LNCAP (cell line): ENCODE results near the gene PCNX1.

Source experiments
- TF ChIP-seq, protein P1 (sequence below): fragments of 450-650 bp; IDR thresholded peaks from 2 replicates; pipeline ENCODE4 v1.5.1; 2017; ENCODE audit warnings: mild to moderate bottlenecking

The PCNX1 gene

DNA sequence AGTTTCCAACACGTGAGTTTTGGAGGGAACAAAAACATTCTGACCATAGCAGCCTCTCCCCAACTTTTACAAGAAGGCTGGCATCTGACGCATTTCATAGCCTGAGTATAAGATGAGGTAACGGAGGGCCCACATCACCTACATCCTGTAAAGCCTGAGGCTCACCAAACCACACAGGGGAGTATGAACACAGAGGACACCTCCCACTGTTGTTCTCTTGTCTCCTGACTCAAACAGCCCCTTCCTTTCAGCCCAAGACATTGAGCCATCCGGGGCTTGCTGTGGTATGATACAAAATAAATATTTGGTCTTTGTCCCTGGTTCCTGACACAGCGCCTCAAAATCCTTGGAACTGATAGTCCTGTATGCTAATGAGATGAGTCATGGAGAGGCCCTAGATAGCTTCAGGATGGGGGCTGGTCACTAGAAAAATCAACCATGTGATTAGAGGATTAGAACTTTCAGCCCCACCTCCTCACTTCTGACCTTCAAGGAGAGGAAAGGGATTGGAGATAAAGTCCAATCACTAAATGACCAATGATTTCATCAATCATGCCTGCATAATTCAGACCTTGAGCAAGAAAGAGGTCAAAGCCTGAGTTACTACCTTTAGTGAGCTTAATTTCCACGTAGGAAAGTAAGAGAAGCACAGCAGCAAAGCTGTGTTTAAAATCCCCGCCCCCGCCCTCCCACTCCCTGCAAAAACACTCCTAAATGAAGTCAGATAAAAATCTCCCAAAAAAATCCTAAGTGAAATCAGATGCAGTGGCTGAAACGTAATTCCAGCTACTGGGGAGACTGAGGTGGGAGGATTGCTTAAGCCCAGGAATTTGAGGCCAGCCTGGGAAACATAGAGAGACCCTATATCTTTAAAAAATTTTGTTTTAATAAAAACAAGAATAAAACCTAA is 236.4 kb downstream of the PCNX1 start:
- TF ChIP-seq, protein P1, sequence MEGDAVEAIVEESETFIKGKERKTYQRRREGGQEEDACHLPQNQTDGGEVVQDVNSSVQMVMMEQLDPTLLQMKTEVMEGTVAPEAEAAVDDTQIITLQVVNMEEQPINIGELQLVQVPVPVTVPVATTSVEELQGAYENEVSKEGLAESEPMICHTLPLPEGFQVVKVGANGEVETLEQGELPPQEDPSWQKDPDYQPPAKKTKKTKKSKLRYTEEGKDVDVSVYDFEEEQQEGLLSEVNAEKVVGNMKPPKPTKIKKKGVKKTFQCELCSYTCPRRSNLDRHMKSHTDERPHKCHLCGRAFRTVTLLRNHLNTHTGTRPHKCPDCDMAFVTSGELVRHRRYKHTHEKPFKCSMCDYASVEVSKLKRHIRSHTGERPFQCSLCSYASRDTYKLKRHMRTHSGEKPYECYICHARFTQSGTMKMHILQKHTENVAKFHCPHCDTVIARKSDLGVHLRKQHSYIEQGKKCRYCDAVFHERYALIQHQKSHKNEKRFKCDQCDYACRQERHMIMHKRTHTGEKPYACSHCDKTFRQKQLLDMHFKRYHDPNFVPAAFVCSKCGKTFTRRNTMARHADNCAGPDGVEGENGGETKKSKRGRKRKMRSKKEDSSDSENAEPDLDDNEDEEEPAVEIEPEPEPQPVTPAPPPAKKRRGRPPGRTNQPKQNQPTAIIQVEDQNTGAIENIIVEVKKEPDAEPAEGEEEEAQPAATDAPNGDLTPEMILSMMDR, result no peak

DNA sequence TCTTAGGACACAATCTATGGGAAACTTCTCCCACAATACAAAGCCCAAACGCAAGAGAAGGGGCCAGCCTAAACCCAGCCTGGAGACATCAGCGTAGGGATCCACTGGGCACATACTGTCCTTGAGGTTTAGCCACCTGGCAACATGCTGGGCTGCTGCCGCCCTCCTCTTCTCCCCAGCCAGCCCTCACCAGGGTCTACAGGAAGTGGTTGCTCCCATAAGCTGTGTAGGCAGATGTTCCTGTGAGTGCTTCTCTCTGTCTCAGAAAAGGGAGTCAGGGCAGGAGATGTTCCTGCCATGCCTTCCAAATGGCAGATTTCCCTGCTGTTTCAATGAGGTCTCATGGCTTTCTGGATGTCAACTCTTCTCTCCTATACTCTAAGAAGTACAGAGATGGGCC is 241.4 kb downstream of the PCNX1 start:
- TF ChIP-seq, protein P1, result no peak

DNA sequence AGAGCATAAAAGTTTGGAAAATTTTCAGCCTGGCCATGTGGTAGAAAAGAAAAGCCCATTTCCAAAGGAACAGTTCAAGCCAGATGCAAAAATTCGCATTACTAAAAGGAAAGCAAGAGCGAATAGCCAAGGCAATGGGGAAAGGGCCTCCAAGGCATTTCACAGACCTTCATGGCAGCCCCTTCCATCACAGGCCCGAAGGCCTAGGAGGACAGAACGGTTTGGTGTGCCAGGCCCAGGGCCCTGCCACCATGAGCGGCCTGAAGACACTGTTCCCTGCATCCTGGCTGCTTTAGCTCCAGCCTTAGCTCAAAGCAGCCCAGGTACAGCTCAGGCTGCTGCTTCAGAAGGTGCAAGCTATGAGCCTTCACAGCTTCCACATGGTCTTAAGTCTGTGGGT is 243.5 kb downstream of the PCNX1 start:
- TF ChIP-seq, protein P1, result no peak

DNA sequence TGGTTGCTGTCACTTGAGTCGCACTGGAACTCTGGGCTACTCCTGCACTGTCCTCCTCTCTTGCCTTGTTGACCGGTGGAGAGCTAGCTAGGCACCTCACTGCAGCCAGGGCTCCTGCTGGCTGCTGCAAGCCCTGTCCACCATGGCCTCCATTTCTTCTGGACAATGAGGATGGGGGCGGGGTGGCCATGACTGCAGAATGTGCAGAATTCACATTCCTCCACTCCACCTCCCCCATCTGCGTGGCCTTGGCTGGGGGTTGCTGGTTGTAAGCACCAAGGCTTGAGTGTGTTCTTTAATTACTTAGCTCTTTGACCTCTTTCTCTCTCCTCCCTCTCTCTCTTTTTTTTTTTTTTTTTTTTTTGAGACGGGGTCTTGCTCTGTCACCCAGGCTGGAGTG is 248.5 kb downstream of the PCNX1 start:
- TF ChIP-seq, protein P1, result no peak

DNA sequence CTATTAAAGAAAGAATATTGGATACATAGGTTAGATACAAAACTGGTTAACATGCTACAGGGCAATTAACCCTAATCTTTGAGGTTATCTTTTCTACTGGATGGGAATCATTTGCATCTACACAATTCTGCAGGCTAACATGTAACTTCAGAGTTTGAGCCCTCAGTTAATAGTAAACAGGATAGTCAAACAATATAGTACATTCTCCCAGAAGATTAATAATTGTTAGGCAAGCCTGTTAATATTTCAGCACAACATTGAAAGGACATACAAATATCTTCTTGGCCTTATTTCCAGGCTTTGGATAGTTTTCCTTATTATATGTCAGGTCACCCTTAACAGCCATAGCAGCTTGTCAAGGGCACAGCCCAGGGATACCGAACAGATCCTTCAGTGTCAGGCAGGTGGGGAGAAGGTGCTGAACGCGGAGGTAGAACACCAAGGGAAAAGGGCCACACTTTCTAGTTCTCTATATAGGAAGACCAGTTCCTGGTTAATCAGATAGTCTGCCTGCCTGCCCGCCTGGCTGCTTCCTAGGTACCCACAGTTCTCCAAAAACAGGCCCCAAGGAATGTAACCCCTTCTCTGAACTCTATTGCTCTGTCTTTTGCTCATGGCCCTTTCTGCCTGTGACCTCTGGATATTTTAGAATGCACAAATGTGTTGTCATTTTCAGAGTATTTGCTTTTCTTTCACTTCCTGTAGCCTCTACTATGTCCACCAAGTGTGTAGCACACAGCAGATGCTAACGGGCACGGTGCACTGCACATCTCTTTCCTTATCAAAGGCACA is 256.0 kb downstream of the PCNX1 start:
- TF ChIP-seq, protein P1, result no peak

DNA sequence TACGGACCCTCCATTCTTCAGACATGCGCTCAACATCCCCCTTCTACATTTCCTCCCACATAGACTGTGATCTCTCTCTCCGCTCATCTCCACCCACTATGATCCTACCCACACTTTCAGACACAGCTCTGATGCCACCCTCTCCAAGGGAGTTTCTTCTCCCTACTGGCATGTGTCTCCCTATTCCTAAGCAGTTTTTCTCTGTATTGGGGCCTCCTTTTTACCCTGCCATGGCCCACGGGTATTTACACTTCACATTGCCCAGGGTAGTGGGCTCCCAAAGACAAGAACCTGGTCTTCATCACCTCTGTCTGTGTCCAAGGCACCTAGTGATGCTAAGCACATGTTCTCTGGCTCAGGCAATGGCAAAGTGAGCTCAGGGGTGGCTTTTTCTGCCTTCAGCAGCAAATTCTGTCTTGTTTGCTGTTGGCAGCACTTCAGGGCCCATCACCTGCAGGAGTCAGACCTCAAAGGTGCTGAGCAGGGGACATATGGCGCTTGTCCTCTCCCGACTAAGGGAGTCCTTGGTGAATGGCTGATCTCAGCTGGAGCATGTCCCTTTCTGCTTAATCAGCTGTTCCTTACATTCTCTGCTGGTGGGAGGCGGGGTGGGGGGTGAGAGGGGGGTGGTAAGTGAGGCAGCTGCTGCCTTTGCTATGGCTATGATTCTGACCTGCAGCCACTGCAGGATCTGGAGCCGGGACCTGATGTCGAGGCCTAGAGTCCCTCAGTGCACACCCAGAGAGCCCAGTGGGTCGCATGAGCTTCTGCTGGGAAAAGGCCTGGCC is 256.8 kb downstream of the PCNX1 start:
- TF ChIP-seq, protein P1, result no peak
